ENCODE results near the gene CDC42EP3. TPM values are rescaled to one million over a fixed set of nuclear protein-coding genes. Genes with fewer than 3 reads are reported as not detected.

Gene CDC42EP3
- total RNA-seq, 2 donors from 2014 or later, result 45.1 to 48.9 TPM

GRCh38 chr2:37647971-37648330 is 23.5 kb downstream of the CDC42EP3 start:
- no peaks in the 10 kb centered on the region for H3K9me3 ChIP-seq (ENCODE audit: control insufficient read depth, low read length, poor library complexity, severe bottlenecking)
- H3K36me3 Mint-ChIP-seq (ENCODE audit: low read depth), result peaks cover 14% of the 10 kb centered on the region
- no peak for DNase-seq
- ATAC-seq, result no peak
- peaks cover 75% of the 10 kb centered on the region for H3K4me1 Mint-ChIP-seq
- peak overlapping the region; percentile 80 for H3K4me3 Mint-ChIP-seq
- no peaks in the 10 kb centered on the region for H3K27me3 Mint-ChIP-seq
- peak overlapping the region; percentile 93 for H3K27ac Mint-ChIP-seq

GRCh38 chr2:37645836-37646235 is 25.6 kb downstream of the CDC42EP3 start:
- H3K9me3 ChIP-seq (ENCODE audit: control insufficient read depth, low read length, poor library complexity, severe bottlenecking), result no peaks in the 10 kb centered on the region
- peak; percentile 5 for ATAC-seq
- H3K4me1 Mint-ChIP-seq, result peaks cover 72% of the 10 kb centered on the region
- H3K27ac Mint-ChIP-seq, result peak overlapping the region; percentile 93
- no peak for DNase-seq
- H3K36me3 Mint-ChIP-seq (ENCODE audit: low read depth), result peaks cover 15% of the 10 kb centered on the region
- peak overlapping the region; percentile 19 for H3K4me3 Mint-ChIP-seq
- H3K27me3 Mint-ChIP-seq, result no peaks in the 10 kb centered on the region

- no peaks in the 10 kb centered on the region for H3K9me3 ChIP-seq (ENCODE audit: control insufficient read depth, low read length, poor library complexity, severe bottlenecking)
- peaks cover 68% of the 10 kb centered on the region for H3K4me1 Mint-ChIP-seq
- DNase-seq, result no peak
- H3K36me3 Mint-ChIP-seq (ENCODE audit: low read depth), result peaks cover 15% of the 10 kb centered on the region
- no peaks in the 10 kb centered on the region for H3K27me3 Mint-ChIP-seq
- peak overlapping the region; percentile 93 for H3K27ac Mint-ChIP-seq
- H3K4me3 Mint-ChIP-seq, result peak overlapping the region; percentile 19
- ATAC-seq, result peak; percentile 40
These were observed 26.1 kb downstream of the CDC42EP3 start for GRCh38 chr2:37645362-37645761.

DNA sequence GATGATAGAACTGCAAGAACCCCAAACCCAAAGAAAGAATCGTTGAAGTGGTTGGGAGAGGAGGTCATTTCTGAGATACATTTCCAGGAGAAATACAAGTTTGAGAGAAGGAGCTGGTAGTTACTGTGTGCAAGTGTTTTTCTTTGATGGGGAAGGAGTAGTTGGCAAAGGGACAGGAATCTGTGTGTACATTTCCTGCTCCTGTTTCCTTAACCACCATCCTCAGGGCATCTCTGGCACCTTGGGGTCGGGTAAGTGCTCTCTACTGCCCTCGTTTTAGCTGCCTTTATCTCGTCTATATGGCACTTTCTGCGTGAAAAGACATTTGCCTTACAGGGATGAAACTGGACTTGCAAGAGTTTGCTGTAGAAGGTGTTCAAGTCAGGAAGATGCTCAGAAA is 27.3 kb downstream of the CDC42EP3 start:
- Mint-ChIP-seq H3K4me3 (no peak overlapping the region), H3K27me3 (no peaks in the 10 kb centered on the region), H3K27ac (peak overlapping the region; percentile 93), H3K4me1 (peaks cover 59% of the 10 kb centered on the region), H3K36me3 (ENCODE audit: low read depth) (peaks cover 15% of the 10 kb centered on the region)
- ATAC-seq (no peak), DNase-seq (no peak)
- no peaks in the 10 kb centered on the region for H3K9me3 ChIP-seq (ENCODE audit: control insufficient read depth, low read length, poor library complexity, severe bottlenecking)

- Mint-ChIP-seq H3K27me3 (no peaks in the 10 kb centered on the region), H3K27ac (peak overlapping the region; percentile 93), H3K4me1 (peaks cover 59% of the 10 kb centered on the region), H3K4me3 (peak overlapping the region; percentile 7), H3K36me3 (ENCODE audit: low read depth) (peaks cover 15% of the 10 kb centered on the region)
- ATAC-seq, result no peak
- H3K9me3 ChIP-seq (ENCODE audit: control insufficient read depth, low read length, poor library complexity, severe bottlenecking), result no peaks in the 10 kb centered on the region
- DNase-seq, result no peak
These were observed 27.7 kb downstream of the CDC42EP3 start for GRCh38 chr2:37643730-37644078.

GRCh38 chr2:37642907-37643729 is 28.3 kb downstream of the CDC42EP3 start:
- H3K9me3 ChIP-seq (ENCODE audit: control insufficient read depth, low read length, poor library complexity, severe bottlenecking), result no peaks in the 10 kb centered on the region
- Mint-ChIP-seq H3K4me1 (peaks cover 56% of the 10 kb centered on the region), H3K27ac (peak overlapping the region; percentile 93), H3K36me3 (ENCODE audit: low read depth) (peaks cover 15% of the 10 kb centered on the region), H3K4me3 (peak overlapping the region; percentile 7), H3K27me3 (no peaks in the 10 kb centered on the region)
- ATAC-seq, result peak; percentile 21
- no peak for DNase-seq

GRCh38 chr2:37641582-37642171 is 29.8 kb downstream of the CDC42EP3 start:
- ATAC-seq (no peak), DNase-seq (no peak)
- Mint-ChIP-seq H3K27ac (peak overlapping the region; percentile 93), H3K27me3 (no peaks in the 10 kb centered on the region), H3K4me3 (no peak overlapping the region), H3K4me1 (peaks cover 56% of the 10 kb centered on the region), H3K36me3 (ENCODE audit: low read depth) (peaks cover 15% of the 10 kb centered on the region)
- H3K9me3 ChIP-seq (ENCODE audit: control insufficient read depth, low read length, poor library complexity, severe bottlenecking), result no peaks in the 10 kb centered on the region

DNA sequence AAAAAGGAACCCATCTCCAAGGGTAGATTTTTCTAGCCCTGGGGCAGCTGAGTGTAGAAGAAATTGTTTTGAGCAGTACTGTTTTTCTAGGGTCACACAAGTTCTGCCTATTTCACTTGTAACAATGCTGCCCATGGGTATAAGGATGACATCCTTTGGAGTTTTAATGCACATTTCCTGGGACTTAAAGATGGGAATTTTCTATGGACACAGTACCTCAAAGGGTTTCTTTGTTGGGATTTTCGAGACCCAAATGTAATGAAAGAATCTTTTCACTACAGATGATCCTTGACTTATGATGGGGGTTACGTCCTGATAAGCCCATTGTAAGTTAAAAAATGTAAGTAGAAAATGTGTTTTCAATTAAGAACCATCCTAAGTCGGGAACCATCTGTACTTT is 31.8 kb downstream of the CDC42EP3 start:
- Mint-ChIP-seq H3K27ac (peak overlapping the region; percentile 89), H3K27me3 (no peaks in the 10 kb centered on the region), H3K36me3 (ENCODE audit: low read depth) (peaks cover 14% of the 10 kb centered on the region), H3K4me3 (no peak overlapping the region), H3K4me1 (peaks cover 62% of the 10 kb centered on the region)
- ATAC-seq, result no peak
- H3K9me3 ChIP-seq (ENCODE audit: control insufficient read depth, low read length, poor library complexity, severe bottlenecking), result no peaks in the 10 kb centered on the region
- DNase-seq, result no peak

GRCh38 chr2:37638973-37639372 is 32.5 kb downstream of the CDC42EP3 start:
- Mint-ChIP-seq H3K4me1 (peaks cover 65% of the 10 kb centered on the region), H3K27me3 (no peaks in the 10 kb centered on the region), H3K36me3 (ENCODE audit: low read depth) (peaks cover 16% of the 10 kb centered on the region), H3K4me3 (peak overlapping the region; percentile 1), H3K27ac (peak overlapping the region; percentile 89)
- DNase-seq (no peak), ATAC-seq (no peak)
- H3K9me3 ChIP-seq (ENCODE audit: control insufficient read depth, low read length, poor library complexity, severe bottlenecking), result no peaks in the 10 kb centered on the region

- Mint-ChIP-seq H3K27me3 (no peaks in the 10 kb centered on the region), H3K4me1 (peaks cover 66% of the 10 kb centered on the region), H3K36me3 (ENCODE audit: low read depth) (peaks cover 11% of the 10 kb centered on the region), H3K4me3 (no peak overlapping the region), H3K27ac (peak overlapping the region; percentile 89)
- ATAC-seq, result no peak
- H3K9me3 ChIP-seq (ENCODE audit: control insufficient read depth, low read length, poor library complexity, severe bottlenecking), result no peaks in the 10 kb centered on the region
- no peak for DNase-seq
These were observed 33.5 kb downstream of the CDC42EP3 start for GRCh38 chr2:37637985-37638384.

DNA sequence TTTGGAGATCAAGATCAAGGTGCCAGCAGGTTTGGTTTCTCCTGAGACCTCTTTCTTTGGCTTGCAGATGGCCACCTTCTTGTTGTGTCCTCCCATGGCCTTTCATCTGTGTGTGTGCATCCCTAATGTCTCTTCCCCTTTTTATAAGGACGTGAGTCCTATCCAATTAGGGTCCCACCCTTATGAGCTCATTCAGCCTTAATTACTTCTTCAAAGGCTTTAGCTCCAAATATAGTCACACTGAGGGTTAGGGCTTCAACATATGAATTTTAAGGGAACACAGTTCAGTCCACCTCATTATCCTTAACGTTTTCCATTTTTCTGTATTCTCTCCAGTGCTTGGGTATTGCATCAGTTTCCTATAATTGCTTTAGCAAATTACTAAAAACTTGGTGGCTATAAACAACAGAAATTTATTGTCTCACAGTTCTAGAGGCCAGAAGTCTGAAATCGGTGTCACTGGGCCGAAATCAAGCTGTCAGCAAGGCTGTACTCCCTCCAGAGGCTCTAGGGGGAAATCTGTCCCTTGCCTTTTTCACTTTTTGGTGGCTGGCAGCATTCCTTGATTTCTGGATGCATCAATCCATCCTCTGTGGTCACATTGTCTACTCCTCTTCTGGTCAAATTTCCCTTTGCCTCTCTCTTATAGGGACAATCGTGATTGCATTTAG is 34.1 kb downstream of the CDC42EP3 start:
- no peaks in the 10 kb centered on the region for H3K9me3 ChIP-seq (ENCODE audit: control insufficient read depth, low read length, poor library complexity, severe bottlenecking)
- peaks cover 11% of the 10 kb centered on the region for H3K36me3 Mint-ChIP-seq (ENCODE audit: low read depth)
- DNase-seq (no peak), ATAC-seq (no peak)
- H3K4me3 Mint-ChIP-seq, result no peak overlapping the region
- H3K27me3 Mint-ChIP-seq, result no peaks in the 10 kb centered on the region
- peak overlapping the region; percentile 89 for H3K27ac Mint-ChIP-seq
- H3K4me1 Mint-ChIP-seq, result peaks cover 67% of the 10 kb centered on the region

DNA sequence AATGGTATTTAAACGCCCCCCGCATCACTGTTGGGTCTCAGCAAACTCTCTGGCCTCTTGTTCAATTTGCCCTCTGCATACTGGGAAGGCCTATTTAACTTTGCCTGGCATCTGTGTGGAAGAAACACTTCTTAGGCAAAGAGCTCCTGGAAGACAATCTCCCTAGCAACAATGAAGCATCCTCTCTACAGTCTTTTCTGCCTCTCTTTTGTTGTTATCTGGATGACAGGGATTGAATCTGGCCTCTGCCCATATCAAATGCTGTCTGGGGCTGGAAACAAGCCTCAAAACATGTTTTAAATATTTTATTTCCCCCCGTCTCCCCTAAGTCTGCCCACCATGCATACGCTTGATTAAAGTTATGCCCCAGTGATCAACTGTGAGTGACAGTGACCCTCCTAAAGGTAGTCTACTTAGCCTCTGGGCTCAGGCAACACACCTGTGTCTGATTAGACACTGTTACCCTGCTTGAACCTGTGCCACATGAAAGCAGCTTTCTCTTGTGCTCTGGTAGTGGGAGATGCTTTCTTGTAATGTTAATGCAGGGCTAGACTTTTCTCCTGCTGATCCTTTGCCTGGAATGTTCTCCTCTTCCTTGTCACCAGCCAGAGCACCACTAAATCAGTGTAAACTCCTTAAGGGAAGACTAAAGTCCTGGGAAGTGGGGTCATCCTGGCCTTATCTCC is 34.9 kb downstream of the CDC42EP3 start:
- Mint-ChIP-seq H3K36me3 (ENCODE audit: low read depth) (peaks cover 12% of the 10 kb centered on the region), H3K4me3 (no peak overlapping the region), H3K27me3 (no peaks in the 10 kb centered on the region), H3K4me1 (peaks cover 61% of the 10 kb centered on the region), H3K27ac (peak overlapping the region; percentile 89)
- DNase-seq, result no peak
- no peaks in the 10 kb centered on the region for H3K9me3 ChIP-seq (ENCODE audit: control insufficient read depth, low read length, poor library complexity, severe bottlenecking)
- ATAC-seq, result no peak

Measured in T-helper 17 cell (primary cell).